NB4 (cell line): ENCODE data around the gene ATG5.

Source experiments
- POLR2A ChIP-seq: IDR thresholded peaks from 2 replicates; pipeline ENCODE4 v1.6.1; 2011; ENCODE audit warnings: mild to moderate bottlenecking; ENCODE audit not compliant: insufficient read length; ENCODE audit errors: extremely low read depth
- TF ChIP-seq, protein P1 (sequence below): IDR thresholded peaks from one replicate; pipeline ENCODE4 v1.5.1; 2012; ENCODE audit warnings: low read depth, low read length
- TF ChIP-seq, protein P2 (sequence below): IDR thresholded peaks from 2 replicates; pipeline ENCODE4 v1.6.1; 2011; ENCODE audit warnings: low read depth, low read length

DNA sequence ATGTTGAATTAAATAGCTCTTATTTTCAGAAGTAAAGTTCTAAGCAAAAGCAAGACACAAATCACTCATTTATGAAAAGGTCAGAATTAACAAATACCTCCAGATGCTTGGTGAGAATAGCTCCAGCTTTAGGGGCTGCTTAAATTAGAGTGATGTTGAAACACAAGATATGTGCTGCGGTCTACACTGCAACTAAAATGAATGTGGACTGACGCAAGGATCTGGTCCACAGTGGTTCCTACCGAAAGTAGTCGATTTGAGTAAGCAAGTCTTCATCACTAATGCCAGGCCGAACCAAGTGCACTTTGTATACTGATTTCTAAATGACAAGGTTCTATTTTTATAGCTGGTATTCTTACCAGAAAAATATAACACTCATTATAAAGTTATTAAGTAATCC lies 143.1 kb downstream of the ATG5 start:
- TF ChIP-seq, protein P1, sequence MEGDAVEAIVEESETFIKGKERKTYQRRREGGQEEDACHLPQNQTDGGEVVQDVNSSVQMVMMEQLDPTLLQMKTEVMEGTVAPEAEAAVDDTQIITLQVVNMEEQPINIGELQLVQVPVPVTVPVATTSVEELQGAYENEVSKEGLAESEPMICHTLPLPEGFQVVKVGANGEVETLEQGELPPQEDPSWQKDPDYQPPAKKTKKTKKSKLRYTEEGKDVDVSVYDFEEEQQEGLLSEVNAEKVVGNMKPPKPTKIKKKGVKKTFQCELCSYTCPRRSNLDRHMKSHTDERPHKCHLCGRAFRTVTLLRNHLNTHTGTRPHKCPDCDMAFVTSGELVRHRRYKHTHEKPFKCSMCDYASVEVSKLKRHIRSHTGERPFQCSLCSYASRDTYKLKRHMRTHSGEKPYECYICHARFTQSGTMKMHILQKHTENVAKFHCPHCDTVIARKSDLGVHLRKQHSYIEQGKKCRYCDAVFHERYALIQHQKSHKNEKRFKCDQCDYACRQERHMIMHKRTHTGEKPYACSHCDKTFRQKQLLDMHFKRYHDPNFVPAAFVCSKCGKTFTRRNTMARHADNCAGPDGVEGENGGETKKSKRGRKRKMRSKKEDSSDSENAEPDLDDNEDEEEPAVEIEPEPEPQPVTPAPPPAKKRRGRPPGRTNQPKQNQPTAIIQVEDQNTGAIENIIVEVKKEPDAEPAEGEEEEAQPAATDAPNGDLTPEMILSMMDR, result no peak
- no peak for TF ChIP-seq POLR2A
- TF ChIP-seq, protein P2, sequence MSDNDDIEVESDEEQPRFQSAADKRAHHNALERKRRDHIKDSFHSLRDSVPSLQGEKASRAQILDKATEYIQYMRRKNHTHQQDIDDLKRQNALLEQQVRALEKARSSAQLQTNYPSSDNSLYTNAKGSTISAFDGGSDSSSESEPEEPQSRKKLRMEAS, result no peak
